ENCODE results near the gene DIO3. TPM values are rescaled to one million over a fixed set of nuclear protein-coding genes. Genes with fewer than 3 reads are reported as not detected.

Gene DIO3
- total RNA-seq, 1 experiment from 2014 or later: not detected

GRCh38 chr14:101556566-101557320 is 4.6 kb upstream of the DIO3 start:
- Histone ChIP-seq H3K27ac (ENCODE audit: low read depth, low read length, poor library complexity, severe bottlenecking) (no peak overlapping the region), H3K27me3 (replicated peaks; ENCODE audit: insufficient read depth, low read depth, low read length, poor library complexity) (peaks cover 50% of the 10 kb centered on the region), H3K4me3 (ENCODE audit: low read depth, low read length, poor library complexity, severe bottlenecking) (no peak overlapping the region), H3K4me1 (ENCODE audit: insufficient read depth, low read length, poor library complexity, severe bottlenecking) (no peaks in the 10 kb centered on the region), H3K36me3 (ENCODE audit: insufficient read depth, low read length, poor library complexity, severe bottlenecking) (no peaks in the 10 kb centered on the region), H3K9me3 (ENCODE audit: low read depth, low read length, poor library complexity, severe bottlenecking) (peaks cover 5% of the 10 kb centered on the region)
- POLR2A ChIA-PET (ENCODE audit: low non-redundant PET): no interaction called here
- no peak for DNase-seq (ENCODE audit: low spot score)
- no TSS peak for BruUV-seq (replicated peaks)
- intact Hi-C loops (cut with micrococcal nuclease; ENCODE audit: unreplicated experiment): no loop called here
- no peak for TF ChIP-seq EZH2 (IDR thresholded peaks at IDR 0.05; ENCODE audit: borderline replicate concordance, low read depth, low read length, poor library complexity, severe bottlenecking)
- TF ChIP-seq CTCF (conservative IDR thresholded peaks at IDR 0.05; ENCODE audit: low read depth, low read length): no peak
- CTCF ChIA-PET: no interaction called here

- DNase-seq (ENCODE audit: low spot score): no peak
- ChIA-PET CTCF (no interaction called here), POLR2A (ENCODE audit: low non-redundant PET) (no interaction called here)
- Histone ChIP-seq H3K27me3 (replicated peaks; ENCODE audit: insufficient read depth, low read depth, low read length, poor library complexity) (peaks cover 55% of the 10 kb centered on the region), H3K4me1 (ENCODE audit: insufficient read depth, low read length, poor library complexity, severe bottlenecking) (no peaks in the 10 kb centered on the region), H3K27ac (ENCODE audit: low read depth, low read length, poor library complexity, severe bottlenecking) (no peak overlapping the region), H3K36me3 (ENCODE audit: insufficient read depth, low read length, poor library complexity, severe bottlenecking) (no peaks in the 10 kb centered on the region), H3K9me3 (ENCODE audit: low read depth, low read length, poor library complexity, severe bottlenecking) (peaks cover 5% of the 10 kb centered on the region), H3K4me3 (ENCODE audit: low read depth, low read length, poor library complexity, severe bottlenecking) (no peak overlapping the region)
- intact Hi-C loops (cut with micrococcal nuclease; ENCODE audit: unreplicated experiment): no loop called here
- BruUV-seq (replicated peaks): no TSS peak
- TF ChIP-seq EZH2 (IDR thresholded peaks at IDR 0.05; ENCODE audit: borderline replicate concordance, low read depth, low read length, poor library complexity, severe bottlenecking) (no peak), CTCF (conservative IDR thresholded peaks at IDR 0.05; ENCODE audit: low read depth, low read length) (no peak)
Observed at GRCh38 chr14:101557321-101557695, 4.0 kb upstream of the DIO3 start.

- TF ChIP-seq EZH2 (IDR thresholded peaks at IDR 0.05; ENCODE audit: borderline replicate concordance, low read depth, low read length, poor library complexity, severe bottlenecking) (no peak), CTCF (conservative IDR thresholded peaks at IDR 0.05; ENCODE audit: low read depth, low read length) (no peak)
- ChIA-PET CTCF (no interaction called here), POLR2A (ENCODE audit: low non-redundant PET) (no interaction called here)
- Histone ChIP-seq H3K27ac (ENCODE audit: low read depth, low read length, poor library complexity, severe bottlenecking) (no peak overlapping the region), H3K9me3 (ENCODE audit: low read depth, low read length, poor library complexity, severe bottlenecking) (peaks cover 5% of the 10 kb centered on the region), H3K4me3 (ENCODE audit: low read depth, low read length, poor library complexity, severe bottlenecking) (no peak overlapping the region), H3K4me1 (ENCODE audit: insufficient read depth, low read length, poor library complexity, severe bottlenecking) (no peaks in the 10 kb centered on the region), H3K27me3 (replicated peaks; ENCODE audit: insufficient read depth, low read depth, low read length, poor library complexity) (peaks cover 63% of the 10 kb centered on the region), H3K36me3 (ENCODE audit: insufficient read depth, low read length, poor library complexity, severe bottlenecking) (no peaks in the 10 kb centered on the region)
- intact Hi-C loops (cut with micrococcal nuclease; ENCODE audit: unreplicated experiment): no loop called here
- no peak for DNase-seq (ENCODE audit: low spot score)
- BruUV-seq (replicated peaks): no TSS peak
Observed at GRCh38 chr14:101557811-101558738, 3.2 kb upstream of the DIO3 start.
